Measurements from ENCODE around the gene DNAAF8.
"Not testable (repeated sequence)": the region's sequence is repeated elsewhere in the genome, so short reads cannot be mapped to it uniquely, and the experiment has no call there.

DNAAF8 gene

DNA sequence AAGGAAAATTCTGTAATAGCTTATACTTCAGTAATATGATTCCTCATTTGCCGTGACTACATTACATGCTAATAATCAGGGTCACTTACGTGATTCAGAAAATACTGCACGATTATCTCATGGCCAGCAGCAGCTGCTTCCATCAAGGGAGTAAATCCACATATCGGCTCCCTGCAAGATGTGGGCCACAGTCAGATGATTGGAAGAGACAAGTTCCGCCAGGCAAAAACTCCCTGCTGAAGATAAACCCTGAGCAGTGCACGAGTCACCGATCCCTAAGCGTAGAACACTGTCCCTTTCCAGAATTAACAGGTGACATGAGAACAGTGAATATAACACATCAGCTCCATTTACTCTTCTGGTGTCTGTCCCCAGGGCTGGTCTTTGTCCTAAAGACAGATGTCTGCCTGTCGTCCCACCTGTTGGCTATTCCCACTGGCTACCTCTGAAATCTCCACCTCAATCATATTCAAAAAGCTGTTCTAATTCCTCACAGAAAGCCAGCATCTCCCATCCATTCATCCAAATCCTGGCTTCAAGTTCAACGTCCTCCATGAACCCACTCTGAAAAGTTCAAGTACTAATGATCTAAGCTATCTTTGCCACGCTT is 9.6 kb upstream of the DNAAF8 start:
- DNase-seq: no peak

DNA sequence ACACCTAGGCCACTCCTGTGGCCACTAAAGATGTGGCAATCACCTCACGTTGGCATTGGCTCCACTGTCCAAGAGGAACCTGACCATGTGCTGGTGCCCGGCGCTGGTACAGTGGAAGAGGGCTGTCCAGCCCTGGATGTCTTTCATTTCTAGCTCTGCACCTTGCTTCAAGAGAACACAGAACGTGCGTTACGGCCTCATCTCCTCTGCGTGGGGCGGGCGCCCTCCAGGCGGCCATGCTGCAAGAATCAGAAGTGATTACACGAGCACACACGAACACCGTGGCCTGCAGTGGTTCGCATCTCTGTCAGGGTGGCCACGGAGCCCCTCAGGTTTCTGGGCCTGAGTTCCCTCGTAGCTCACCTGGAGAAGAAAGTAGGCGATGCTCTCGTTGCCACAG is 7.7 kb upstream of the DNAAF8 start:
- no peak for DNase-seq

DNA sequence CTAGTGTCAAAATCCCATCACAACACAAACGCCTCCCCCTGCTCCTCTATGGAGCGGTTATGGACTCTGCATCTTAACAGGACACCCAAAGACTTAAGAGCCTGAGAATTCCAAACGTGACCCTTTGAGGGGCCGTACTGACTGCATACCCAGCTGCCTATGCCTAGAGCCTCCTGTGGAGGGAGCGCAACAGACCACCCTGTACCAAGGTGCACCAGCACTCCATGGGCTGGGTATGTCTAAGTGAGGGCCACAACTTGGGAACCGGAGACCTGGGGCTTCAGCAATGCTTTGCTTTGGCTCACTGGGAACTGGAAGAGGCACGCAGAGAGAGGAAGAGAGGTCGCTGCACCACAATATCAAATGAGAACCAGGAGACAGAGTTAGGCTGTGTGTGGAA is 5.7 kb upstream of the DNAAF8 start:
- DNase-seq: no peak

DNA sequence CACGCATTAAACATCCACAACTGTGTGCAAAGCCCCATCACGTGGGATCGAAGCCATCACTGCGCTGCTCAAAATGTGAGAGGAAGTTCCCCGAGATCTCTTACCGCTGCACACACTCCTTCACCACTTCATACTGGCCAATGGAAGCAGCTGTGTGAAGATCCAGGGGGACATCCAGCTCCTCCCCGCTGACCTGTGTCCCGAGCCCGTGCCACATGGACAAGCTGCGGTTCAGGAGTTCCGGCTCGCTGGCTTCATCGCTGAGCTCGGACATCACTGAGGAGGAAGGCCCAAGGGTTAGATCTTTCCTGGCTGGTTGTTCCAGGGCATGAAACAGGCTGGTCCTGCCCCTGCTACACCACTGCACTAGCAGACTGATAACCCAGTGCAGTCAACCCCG is 4.5 kb upstream of the DNAAF8 start:
- DNase-seq: no peak

DNA sequence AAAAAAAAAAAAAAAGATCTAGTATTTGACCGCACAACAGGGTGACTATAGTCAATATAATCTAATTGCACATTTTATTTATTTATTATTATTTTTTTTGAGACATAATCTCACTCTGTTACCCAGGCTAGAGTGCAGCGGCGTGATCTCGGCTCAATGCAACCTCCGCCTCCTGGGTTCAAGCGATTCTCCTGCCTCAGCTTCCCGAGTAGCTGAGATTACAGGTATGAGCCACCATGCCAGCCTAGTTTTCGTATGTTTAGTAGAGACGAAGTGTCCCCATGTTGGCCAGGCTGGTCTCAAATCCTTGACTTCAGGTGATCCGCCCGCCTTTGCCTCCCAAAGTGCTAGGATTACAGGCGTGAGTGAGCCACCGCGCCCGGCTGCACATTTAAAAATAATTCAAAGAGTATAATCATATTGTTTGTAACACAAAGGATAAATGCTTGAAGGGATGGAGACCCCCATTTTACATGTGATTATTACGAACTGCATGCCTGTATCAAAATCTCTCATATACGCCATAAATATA is 1.1 kb upstream of the DNAAF8 start:
- DNase-seq: no peak

DNA sequence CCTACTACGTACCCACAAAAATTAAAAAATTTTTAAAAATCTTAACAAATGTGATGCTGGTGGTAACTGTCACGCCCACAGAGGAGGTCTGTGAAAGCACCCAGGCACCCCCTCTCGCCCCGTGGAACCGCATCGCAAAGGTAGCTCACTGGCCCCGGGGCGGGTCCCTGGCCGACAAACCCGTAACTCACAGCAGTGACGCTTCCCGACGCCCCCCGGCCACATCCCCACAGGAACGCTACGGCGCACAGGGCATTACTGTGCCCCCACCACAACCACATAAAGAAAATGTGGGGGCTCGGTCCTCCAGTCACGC is 632 bp upstream of the DNAAF8 start:
- DNase-seq: peak in 1 of 2 experiments; percentile 47

DNA sequence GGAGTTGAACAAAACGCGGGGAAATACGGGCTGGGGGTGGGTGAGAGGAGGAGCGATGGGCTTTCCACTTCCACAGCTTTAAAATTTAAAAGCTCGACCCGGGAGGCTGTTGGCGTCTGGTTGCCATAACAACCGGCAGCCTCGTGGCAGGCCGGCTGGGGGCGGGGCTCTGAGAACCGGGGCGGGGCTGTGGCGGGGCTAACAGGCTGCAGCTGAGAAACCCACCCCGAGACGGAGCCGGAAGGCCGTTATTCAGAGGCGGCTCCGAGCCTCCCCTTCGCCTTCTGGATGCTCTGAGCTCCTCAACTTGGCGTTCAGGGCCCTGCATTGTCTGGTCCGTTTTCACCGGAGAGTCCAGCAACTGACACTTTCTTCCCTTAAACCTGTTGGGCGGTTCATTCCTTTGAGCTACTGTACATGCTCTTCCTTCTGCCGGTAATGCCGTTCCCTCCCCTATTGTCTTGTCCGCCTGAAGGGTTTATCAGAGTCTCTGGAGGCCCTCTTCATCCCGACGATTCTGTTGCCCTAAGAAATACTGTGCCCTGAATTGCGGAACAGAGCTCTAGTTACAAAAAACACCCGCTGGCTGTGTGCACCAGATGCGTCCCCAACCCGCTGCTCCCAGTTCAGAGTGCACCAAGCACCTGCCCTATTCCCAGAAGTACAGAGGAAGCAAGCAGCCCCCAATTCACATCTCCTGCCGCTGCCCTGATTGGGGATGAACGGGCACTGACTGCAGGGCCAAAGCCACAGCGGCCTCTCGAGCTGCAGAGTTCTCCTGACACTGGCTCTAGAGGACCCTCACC is 596 bp downstream of the DNAAF8 start:
- DNase-seq: peak; percentile 71 to 79

DNA sequence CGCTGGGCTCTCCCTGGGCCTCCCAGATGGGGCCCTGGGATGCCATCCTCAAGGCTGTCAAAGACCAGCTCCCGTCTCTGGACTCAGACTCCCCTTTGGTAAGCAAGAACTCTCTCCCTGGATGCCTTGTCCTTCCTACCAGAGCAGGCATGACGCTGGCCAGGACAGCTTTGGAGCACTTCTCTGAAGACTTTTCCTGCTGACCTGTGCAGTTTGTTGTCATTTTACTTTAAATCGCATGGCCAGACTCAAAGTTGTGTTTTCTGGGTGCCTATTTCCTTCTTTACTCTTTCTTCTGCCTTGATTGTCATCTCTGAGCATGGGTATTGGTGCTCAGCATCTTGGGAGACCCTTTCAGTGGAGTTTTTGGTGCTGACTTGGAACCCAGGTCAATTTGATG is 2.2 kb downstream of the DNAAF8 start:
- no peak for DNase-seq

DNA sequence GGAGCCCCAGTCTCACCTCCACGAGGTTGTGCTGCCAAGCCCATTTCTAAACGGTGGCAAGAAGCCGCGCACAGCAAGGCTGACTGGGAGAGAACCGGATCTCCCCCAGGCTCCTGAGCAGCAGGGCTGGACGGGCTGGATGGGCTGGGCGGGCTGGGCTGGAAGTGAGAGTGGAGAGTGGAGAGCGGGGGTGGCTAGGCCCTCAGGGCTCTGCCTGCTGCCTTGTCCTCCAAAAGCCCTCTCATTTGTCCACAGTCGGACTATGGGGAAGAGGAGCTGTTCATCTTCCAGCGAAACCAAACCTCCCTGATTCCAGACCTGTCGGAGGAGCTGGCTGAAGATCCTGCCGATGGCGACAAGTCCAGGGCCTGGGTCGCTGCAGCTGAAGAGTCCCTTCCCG is 3.2 kb downstream of the DNAAF8 start:
- no peak for DNase-seq

DNA sequence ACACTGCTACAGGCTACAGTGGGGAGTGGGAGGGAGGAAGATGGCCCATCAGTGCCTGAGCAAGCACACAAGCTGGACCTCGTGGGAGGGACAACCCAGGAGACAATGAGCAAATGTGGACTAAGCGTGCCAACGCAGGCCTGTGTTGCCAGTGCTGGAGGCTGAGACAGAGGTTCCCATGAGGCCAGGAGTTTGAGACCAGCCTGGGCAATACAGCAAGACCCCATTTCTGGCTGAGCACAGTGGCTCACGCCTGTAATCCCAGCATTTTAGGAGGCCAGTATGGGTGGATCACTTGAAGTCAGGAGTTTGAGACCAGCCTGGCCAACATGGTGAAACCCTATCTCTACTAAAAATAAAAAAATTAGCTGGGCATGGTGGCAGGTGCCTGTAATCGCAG is 4.0 kb downstream of the DNAAF8 start:
- not testable (repeated sequence) for DNase-seq

DNA sequence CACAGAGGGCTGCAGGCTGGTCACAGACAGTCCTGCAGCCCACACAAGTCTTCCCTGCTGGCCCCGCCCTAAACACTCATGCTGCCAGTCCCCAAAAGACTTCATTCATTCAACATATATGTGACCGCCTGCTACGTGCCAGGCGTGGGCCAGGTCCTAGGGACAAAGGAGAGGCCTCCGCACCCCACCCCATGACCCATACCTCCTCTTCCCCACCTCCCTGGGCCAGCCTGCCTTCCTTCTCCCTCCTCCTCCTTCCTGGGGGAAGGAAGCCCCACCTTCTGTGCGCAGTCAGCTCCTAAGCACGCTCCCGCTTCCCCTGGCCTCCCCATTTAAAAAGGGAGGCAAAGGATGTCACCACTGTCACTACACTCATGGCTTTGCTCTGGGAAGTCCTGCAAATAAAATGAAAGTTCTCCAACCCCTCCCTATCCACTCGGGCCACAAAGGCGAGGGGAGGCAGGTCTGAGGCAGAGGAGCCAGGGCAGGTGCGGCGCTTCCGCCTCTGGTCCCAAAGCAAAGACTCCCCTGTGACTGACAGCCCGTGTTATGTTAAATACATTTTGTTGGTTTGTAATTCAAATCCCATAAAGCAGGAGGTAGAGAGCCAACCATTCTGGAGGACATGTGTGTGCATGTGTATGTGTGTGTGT is 9.0 kb downstream of the DNAAF8 start:
- no peak for DNase-seq

DNA sequence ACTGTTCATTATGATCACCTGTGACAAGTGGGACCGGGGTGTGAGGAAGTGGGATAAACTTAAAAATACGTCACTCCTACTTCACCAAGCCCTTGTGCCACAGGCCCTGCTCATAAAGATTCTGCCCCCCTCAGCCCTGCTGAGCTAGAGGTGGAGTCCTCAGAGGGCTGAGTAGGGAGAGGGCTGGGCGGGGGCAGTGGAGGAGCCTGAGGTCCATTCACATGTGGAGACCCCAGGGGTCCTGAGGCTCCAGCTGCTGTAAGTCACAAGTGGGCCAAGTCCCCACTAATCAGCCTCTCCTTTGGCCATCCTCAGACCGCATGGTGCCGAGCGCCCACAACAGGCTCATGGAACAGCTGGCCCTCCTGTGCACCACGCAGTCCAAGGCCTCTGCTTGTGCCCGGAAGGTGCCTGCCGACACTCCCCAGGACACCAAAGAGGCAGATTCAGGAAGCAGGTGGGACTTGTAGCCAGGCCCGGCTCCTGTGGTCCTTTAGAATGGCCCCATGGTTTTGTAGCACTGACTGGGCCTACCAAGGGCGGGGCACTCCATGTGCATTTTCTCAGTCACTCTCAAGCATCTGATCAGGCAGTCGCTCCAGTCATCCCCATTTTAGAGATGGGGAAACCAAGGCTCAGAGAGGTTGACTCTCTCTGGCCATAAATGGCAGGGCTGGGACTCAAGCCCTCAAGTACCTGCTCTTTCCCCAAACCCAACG is 10.4 kb downstream of the DNAAF8 start:
- no peak for DNase-seq

DNA sequence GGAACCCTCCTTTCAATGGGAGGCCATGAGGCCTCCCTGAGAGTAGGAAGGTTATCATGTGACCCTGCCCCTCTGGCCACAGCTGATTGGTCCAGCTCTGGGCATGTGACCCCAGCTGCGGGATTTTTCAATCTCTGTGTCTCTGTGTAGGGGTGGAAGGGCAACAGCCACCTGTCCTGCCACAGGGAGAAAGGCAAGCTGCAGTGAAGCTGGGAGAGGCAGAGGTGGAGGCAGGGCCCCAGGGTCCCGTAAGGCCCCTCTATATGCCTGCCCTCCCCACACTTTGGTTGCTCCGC is 10.9 kb downstream of the DNAAF8 start:
- no peak for DNase-seq

DNA sequence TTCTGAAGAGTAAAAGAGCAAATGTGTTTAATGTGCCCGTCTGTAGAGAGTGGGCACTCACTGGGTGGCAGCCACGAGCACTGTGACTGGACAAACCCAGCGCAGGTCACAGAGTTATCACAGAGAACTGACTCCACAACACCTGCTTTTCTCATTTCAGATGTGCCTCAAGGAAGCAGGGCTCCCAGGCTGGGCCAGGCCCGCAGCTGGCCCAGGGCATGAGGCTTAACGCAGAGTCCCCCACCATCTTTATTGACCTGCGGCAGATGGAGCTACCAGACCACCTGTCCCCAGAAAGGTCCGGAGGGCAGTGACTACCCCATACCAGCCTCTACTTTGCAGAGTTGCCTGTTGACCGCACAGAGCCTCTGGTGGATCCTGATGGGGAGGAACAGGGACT is 11.9 kb downstream of the DNAAF8 start:
- no peak for DNase-seq

DNA sequence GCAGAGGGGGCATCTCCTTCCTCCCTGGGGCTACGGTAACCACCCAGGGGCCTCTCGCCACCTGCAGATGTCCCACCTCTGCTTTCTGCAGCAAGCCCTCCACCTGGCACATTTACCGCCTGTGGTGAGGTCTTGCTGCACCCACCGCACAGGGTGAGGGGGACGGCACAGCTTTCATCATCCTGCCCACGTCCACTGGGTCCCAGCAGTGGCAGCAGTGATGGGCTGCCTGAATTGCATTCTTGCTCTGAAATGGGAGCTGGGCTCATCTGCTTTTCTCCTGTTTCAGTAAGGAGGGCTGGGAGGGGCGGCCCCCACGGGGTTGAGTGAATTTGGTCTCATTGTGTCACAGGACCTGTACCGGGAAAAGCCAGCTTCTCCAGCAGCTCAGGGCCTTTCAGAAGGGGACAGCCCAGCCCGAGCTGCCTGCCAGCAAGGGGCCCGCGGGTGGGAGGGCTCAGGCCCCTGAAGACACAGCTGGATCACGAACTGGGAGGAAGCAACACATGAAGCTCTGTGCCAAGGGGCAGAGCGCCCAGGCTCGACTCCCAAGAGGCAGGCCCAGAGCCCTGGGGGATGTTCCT is 12.7 kb downstream of the DNAAF8 start:
- no peak for DNase-seq

DNA sequence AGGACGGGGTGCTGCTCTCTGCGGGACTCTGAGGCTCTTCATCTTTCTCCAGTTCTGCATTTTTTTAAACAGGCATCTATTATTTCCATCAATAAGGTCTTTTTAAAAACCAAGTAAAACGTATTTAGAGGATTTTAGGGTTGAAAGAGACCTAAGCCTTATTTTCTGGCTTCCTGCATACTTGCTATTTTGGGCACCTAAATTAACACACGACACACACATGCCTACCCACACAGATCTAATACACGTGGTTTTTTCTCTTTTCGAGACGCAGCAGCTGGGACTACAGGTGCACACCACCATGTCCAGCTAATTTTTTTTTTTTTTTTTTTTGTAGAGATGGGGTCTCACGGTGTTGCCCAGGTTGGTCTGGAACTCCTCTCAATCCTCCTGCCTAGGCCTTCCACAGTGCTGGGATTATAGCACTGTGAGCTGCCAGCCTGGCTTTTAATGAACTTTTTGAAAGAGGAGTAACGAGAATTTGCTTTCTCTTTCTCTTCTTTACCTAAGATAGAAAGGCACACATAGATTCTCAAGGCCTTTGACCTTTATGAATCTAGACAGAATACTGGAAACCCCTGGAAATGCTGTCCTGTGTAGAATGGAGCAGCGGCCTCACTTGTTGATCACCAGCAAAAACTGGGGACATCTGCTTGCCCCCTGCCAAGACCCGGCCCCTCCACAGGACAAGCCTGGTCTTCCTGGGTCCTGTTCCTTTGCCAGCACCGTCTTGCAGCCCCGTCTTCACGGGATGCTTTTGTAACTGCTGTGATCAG is 13.8 kb downstream of the DNAAF8 start:
- DNase-seq: no peak

DNA sequence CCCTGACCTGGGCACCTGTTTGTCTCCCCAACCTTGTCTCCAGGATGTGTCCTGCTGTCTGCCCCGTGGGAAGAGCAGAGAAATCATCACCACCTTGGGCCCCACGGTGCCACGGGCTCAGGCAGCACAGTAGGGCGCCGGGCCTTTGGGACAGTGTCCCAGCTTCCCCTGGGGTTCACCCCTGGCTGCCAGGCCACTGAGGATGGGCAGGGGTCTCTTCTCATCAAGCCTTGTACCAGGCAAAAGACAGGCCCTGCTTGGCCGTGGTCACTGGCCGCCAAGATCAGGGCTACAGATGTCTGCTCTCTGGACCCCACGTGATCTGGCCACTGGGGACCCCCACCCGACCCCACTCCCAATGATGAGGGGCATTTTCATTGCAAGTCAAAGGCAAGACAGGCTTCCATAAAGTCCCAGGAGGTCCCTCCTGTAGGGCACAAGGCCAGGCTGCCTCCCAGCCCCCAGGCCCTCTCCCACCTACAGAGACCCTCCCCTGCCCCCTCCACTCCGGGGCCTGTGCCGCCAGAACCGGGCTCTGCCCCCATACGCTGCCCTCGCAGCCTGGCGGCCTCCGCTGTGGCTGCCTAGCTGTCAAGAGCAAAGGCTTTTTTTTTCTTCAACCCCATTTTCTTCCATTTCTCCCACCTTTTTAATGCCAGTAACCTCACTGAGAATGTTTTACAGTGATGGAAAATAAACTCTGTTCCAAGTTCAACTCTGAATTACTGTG is 14.5 kb downstream of the DNAAF8 start:
- DNase-seq: no peak

DNA sequence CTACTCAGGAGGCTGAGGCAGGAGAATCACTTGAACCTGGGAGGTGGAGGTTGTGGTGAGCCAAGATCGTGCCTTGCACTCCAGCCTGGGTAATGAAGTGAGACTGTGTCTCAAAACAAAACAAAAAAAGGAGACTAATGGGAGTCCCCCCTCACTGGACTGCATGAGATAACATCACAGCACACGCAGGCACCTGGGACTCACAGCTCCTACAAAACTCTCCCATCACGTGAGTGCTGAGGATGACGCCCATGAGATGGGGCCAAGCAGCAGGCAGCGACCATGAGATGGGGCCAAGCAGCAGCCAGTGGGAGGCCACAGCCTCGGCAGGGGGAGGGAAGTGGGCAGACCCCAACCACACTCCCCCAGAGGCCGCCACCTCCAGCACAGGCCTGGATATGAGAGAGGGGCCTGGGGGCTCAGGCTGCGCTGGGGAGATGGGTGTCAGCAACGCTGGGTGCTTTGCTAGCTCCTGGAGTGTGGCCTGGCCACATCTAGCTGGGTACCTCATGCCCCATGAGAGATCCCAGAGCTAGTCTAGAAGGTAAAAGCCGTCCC is 15.4 kb downstream of the DNAAF8 start:
- no peak for DNase-seq

DNA sequence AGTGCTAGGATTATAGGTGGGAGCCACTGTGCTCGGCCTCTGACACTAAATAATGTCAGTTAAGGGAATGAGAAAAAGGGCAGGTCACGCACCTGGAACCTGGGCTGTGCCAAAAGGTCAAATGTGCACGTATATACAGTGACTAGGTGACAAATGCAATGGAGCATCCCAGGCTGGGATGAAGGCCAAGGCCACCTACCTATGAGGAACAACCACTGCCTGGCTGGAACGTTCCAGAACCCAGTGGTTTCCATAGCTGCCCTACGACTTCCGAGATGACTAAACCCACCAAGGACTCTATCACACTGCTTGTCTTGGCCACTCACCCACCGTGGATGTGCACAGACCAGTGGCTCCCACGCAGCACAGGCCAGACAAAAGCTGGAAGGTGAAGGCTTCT is 16.6 kb downstream of the DNAAF8 start:
- DNase-seq: no peak

DNA sequence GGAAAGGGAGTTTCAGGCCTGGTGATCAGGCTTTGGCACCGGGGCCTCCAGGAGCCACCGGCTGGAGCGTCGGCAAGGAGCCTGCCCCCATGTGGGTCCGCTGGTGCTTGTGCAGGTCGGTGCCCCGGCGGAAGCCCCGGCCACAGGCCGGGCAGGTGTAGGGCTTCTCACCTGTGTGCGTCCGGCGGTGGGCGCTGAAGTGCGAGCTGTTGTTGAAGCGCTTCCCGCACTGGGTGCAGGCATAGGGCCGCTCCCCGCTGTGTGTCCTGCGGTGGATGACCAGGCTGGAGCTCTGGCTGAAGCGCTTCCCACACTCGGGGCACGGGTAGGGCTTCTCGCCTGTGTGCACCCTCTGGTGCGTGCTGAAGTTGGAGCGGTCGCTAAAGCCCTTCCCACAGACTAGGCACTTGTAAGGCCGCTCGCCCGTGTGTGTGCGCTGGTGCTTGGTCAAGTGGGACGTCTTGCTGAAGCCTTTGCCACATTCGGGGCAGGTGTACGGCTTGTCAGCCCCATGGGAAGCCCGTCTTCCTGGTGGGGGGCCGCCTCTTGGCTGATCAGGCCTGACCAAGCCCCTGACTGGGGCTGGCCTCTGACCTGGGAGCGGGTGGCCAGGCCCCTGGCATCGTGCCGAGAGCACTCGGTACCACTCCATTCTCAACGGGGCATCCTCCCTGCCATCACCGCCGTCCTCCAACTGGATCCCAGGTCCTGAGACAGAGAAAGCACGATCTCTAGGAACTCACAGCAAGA is 18.2 kb downstream of the DNAAF8 start:
- DNase-seq: no peak

DNA sequence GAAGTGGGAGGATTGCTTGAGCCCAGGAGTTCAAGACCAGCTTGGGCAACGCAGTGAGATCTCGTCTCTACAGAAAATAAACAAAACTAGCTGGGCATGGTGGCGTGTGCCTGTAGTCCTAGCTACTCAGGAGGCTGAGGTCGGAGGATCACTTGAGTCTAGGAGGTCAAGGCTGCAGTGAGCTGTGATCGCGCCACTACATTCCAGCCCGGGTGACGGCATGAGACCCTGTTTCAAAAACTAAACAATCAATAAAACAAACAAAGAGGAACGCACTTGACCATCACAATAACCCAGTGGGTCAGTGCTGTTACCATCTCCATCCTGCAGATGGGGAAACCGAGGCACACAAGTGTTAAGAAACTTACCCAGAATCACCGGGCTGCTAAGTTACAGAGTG is 18.9 kb downstream of the DNAAF8 start:
- no peak for DNase-seq
